Erythroblast (primary cell): ENCODE data around the gene ZNF746.

Experiments used
- GATA1 ChIP-seq: IDR thresholded peaks from 2 replicates; pipeline ENCODE4 v1.6.1; 2011; ENCODE audit warnings: low read depth, mild to moderate bottlenecking, control low read depth, low read length, moderate library complexity
- POLR2A ChIP-seq: IDR thresholded peaks from 2 replicates; pipeline ENCODE4 v1.6.1; 2011; ENCODE audit warnings: mild to moderate bottlenecking, low read length

GRCh38 chr7:149546331-149546730 lies 48.7 kb upstream of the ZNF746 start:
- TF ChIP-seq POLR2A (no peak), GATA1 (no peak)
